ENCODE data around the gene SEMA5A. TPM values are rescaled to one million over a fixed set of nuclear protein-coding genes. Genes with fewer than 3 reads are reported as not detected.

Gene SEMA5A
- polyA plus RNA-seq, 3 donors = not detected

DNA sequence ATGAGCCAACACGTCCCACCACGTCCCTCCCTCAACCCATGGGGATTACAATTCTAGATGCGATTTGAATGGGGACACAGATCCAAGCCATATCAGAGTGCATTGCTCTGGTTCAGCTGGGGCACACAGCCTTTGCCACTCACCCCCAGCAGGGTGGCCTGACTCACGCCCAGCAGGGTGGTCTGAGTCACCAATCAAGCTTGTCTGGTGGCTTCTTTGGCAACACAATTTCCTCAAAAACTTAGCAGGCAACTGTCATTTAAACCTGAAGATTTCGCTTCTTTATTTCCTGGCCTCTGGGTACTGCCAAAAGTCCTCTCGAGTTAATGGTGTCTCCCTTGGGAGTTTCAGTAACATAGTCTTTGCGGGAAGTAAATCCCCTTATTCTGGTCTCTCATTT, 16.3 kb upstream of the SEMA5A start:
- Mint-ChIP-seq H3K4me1 (no peaks in the 10 kb centered on the region), H3K9me3 (peaks cover 0 to 8% (median 0%) of the 10 kb centered on the region in 7 donors), H3K36me3 (no peaks in the 10 kb centered on the region), H3K4me3 (no peak overlapping the region), H3K27ac (no peak overlapping the region), H3K27me3 (ENCODE audit: low read depth in 3 of 3) (peaks cover 2 to 4% (median 4%) of the 10 kb centered on the region in 3 donors)
- Histone ChIP-seq H3K9me3 (replicated peaks in 1 of 2; ENCODE audit: control insufficient read depth in 1 of 2, insufficient read depth in 1 of 2, low read length in 2 of 2) (no peaks in the 10 kb centered on the region), H4K20me1 (ENCODE audit: insufficient read depth, low read length) (no peaks in the 10 kb centered on the region), H3K4me3 (replicated peaks in 1 of 3; ENCODE audit: low read depth in 2 of 3, low read length in 3 of 3) (no peak overlapping the region), H3K36me3 (replicated peaks in 1 of 2; ENCODE audit: control insufficient read depth in 1 of 2, insufficient read depth in 2 of 2, low read length in 2 of 2) (no peaks in the 10 kb centered on the region), H3K27ac (ENCODE audit: low read depth in 1 of 2, low read length in 2 of 2) (no peak overlapping the region), H3K4me2 (replicated peaks; ENCODE audit: extremely low read depth, low read length, poor library complexity, severe bottlenecking) (no peak overlapping the region), H3K9ac (ENCODE audit: insufficient read depth, low read length, poor library complexity, severe bottlenecking) (no peak overlapping the region), H3K4me1 (ENCODE audit: control insufficient read depth in 1 of 2, insufficient read depth in 2 of 2, low read length in 2 of 2) (no peaks in the 10 kb centered on the region), H2AFZ (ENCODE audit: insufficient read depth, low read depth, low read length, poor library complexity, severe bottlenecking) (no peak overlapping the region), H3K79me2 (ENCODE audit: insufficient read depth, low read length) (no peaks in the 10 kb centered on the region), H3K27me3 (ENCODE audit: control insufficient read depth in 2 of 2, insufficient read depth in 2 of 2, low read length in 2 of 2) (no peaks in the 10 kb centered on the region)
- intact Hi-C loops (cut with micrococcal nuclease) = no loop called here
- WGBS (ENCODE audit: insufficient coverage) = 79% methylated on average over 4 of the region's 7 CpGs
- TF ChIP-seq, protein P1, sequence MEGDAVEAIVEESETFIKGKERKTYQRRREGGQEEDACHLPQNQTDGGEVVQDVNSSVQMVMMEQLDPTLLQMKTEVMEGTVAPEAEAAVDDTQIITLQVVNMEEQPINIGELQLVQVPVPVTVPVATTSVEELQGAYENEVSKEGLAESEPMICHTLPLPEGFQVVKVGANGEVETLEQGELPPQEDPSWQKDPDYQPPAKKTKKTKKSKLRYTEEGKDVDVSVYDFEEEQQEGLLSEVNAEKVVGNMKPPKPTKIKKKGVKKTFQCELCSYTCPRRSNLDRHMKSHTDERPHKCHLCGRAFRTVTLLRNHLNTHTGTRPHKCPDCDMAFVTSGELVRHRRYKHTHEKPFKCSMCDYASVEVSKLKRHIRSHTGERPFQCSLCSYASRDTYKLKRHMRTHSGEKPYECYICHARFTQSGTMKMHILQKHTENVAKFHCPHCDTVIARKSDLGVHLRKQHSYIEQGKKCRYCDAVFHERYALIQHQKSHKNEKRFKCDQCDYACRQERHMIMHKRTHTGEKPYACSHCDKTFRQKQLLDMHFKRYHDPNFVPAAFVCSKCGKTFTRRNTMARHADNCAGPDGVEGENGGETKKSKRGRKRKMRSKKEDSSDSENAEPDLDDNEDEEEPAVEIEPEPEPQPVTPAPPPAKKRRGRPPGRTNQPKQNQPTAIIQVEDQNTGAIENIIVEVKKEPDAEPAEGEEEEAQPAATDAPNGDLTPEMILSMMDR (IDR thresholded peaks at IDR 0.05) = no peak
- no peak for DNase-seq

DNA sequence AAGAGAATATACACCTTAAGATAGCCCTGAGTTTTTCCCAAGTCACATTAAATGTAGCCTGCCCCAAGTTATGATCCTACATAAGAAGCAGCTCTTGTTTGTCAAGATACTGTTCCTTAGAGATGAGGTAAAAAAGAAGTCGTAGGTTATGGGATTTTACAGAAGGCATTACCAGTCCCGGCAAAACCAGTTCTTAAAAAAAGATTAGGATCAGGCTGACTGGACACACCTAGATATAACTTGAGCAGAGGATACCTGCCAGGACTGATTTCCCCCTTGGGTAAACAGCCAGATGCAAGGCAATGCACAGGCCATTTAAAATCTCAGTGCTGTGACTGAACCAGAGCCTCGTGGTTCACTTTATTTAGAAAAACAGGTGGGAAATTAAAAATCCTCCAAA, 14.1 kb upstream of the SEMA5A start:
- H3K27ac ChIP-seq (ENCODE audit: low read depth in 1 of 2, low read length in 2 of 2) = no peak overlapping the region
- Mint-ChIP-seq H3K4me1 (no peaks in the 10 kb centered on the region), H3K9me3 (peaks cover 0 to 5% (median 0%) of the 10 kb centered on the region in 7 donors), H3K27ac (no peak overlapping the region), H3K4me3 (no peak overlapping the region), H3K27me3 (ENCODE audit: low read depth in 3 of 3) (peaks cover 3 to 4% (median 4%) of the 10 kb centered on the region in 3 donors), H3K36me3 (no peaks in the 10 kb centered on the region)
- DNase-seq = no peak
- no peaks in the 10 kb centered on the region for H3K79me2 ChIP-seq (ENCODE audit: insufficient read depth, low read length)
- WGBS (ENCODE audit: insufficient coverage) = 92% methylated on average over 2 of the region's 3 CpGs
- H4K20me1 ChIP-seq (ENCODE audit: insufficient read depth, low read length) = no peaks in the 10 kb centered on the region
- H2AFZ ChIP-seq (ENCODE audit: insufficient read depth, low read depth, low read length, poor library complexity, severe bottlenecking) = no peak overlapping the region
- H3K27me3 ChIP-seq (ENCODE audit: control insufficient read depth in 2 of 2, insufficient read depth in 2 of 2, low read length in 2 of 2) = no peaks in the 10 kb centered on the region
- H3K4me3 ChIP-seq (replicated peaks in 1 of 3; ENCODE audit: low read depth in 2 of 3, low read length in 3 of 3) = no peak overlapping the region
- no peak overlapping the region for H3K9ac ChIP-seq (ENCODE audit: insufficient read depth, low read length, poor library complexity, severe bottlenecking)
- TF ChIP-seq, protein P1 (IDR thresholded peaks at IDR 0.05) = no peak
- H3K4me1 ChIP-seq (ENCODE audit: control insufficient read depth in 1 of 2, insufficient read depth in 2 of 2, low read length in 2 of 2) = no peaks in the 10 kb centered on the region
- H3K4me2 ChIP-seq (replicated peaks; ENCODE audit: extremely low read depth, low read length, poor library complexity, severe bottlenecking) = no peak overlapping the region
- no peaks in the 10 kb centered on the region for H3K9me3 ChIP-seq (replicated peaks in 1 of 2; ENCODE audit: control insufficient read depth in 1 of 2, insufficient read depth in 1 of 2, low read length in 2 of 2)
- no peaks in the 10 kb centered on the region for H3K36me3 ChIP-seq (replicated peaks in 1 of 2; ENCODE audit: control insufficient read depth in 1 of 2, insufficient read depth in 2 of 2, low read length in 2 of 2)
- intact Hi-C loops (cut with micrococcal nuclease) = no loop called here
